Endothelial cell of umbilical vein (primary cell): Measurements from ENCODE around the gene ITPKC. TPM values are rescaled to one million over a fixed set of nuclear protein-coding genes. Genes with fewer than 3 reads are reported as not detected.

ENCODE experiments used
- BruUV-seq: library from RNA; stranded (reverse); fragments of 400-500 nt; replicated peaks from 2 replicates; lab custom pipeline; 2021; lab: Mats Ljungman, UMichigan
- CTCF ChIA-PET: fragments of 300-600, 350-600 bp; sonication (Branson Sonifier 250); formaldehyde crosslinking; loops from one replicate; lab custom pipeline; 2021; ENCODE audit warnings: antibody characterized with exemption, inconsistent platforms; lab: Charles Lee
- POLR2A ChIA-PET: fragments of 300-600, 350-600 bp; sonication (Branson Sonifier 250); formaldehyde crosslinking; loops from one replicate; lab custom pipeline; 2021; ENCODE audit warnings: antibody characterized with exemption, inconsistent platforms; lab: Charles Lee
- DNase-seq: peaks from one replicate; pipeline ENCODE4 v3.0.0-alpha.2; 2011; ENCODE audit warnings: low read depth, low spot score
- FAIRE-seq: peaks from 2 replicates; lab custom pipeline; 2011; peaks lifted over from hg19 to GRCh38; lab: Jason Lieb, UNC
- H2AFZ ChIP-seq: 2 replicates; pipeline ENCODE4 v1.6.0; 2012; ENCODE audit warnings: low read depth, low read length, control low read depth, inconsistent platforms
- H3K27ac ChIP-seq: 2 replicates; pipeline ENCODE4 v1.5.1; 2011; ENCODE audit warnings: low read depth, mild to moderate bottlenecking, control low read depth, low read length, moderate library complexity; ENCODE audit not compliant: insufficient read depth
- H3K27me3 ChIP-seq, 2 experiments: 2 replicates each; pipeline versions ENCODE4 v1.6.0 to v1.6.1; 2011; ENCODE audit warnings: low read length in 2 of 2, mixed read lengths in 1 of 2; ENCODE audit not compliant: control insufficient read depth in 2 of 2, insufficient read depth in 2 of 2
- H3K36me3 ChIP-seq, 2 experiments: 2 replicates in 1 of 2; 3 replicates in 1 of 2; pipeline ENCODE4 v1.5.1; 2011; ENCODE audit warnings: low read length in 2 of 2, mild to moderate bottlenecking in 1 of 2, moderate library complexity in 1 of 2; ENCODE audit not compliant: control insufficient read depth in 2 of 2, insufficient read depth in 2 of 2; ENCODE audit errors: extremely low read depth in 1 of 2
- H3K4me1 ChIP-seq: 3 replicates; pipeline ENCODE4 v1.5.1; 2011; ENCODE audit warnings: mild to moderate bottlenecking, low read length; ENCODE audit not compliant: control insufficient read depth, insufficient read depth; ENCODE audit errors: extremely low read depth
- H3K4me2 ChIP-seq: 2 replicates; pipeline ENCODE4 v1.6.1; 2011; ENCODE audit warnings: low read length, control low read depth, mixed read lengths; ENCODE audit not compliant: insufficient read depth
- H3K4me3 ChIP-seq, 3 experiments: fragments of 200-600 bp in 1 of 3; sonication (generic), shearing (Covaris generic) in 1 of 3; replicated peaks in 1 of 3; 2 replicates each; pipeline ENCODE4 v1.5.1; 2011 to 2016; ENCODE audit warnings: control low read depth in 3 of 3, low read length in 3 of 3, mild to moderate bottlenecking in 2 of 3, inconsistent platforms in 1 of 3, low read depth in 1 of 3, moderate library complexity in 1 of 3; ENCODE audit not compliant: insufficient read depth in 1 of 3
- H3K79me2 ChIP-seq: 2 replicates; pipeline ENCODE4 v1.6.0; 2012; ENCODE audit warnings: low read length, inconsistent platforms; ENCODE audit not compliant: control insufficient read depth, insufficient read depth
- H3K9ac ChIP-seq: replicated peaks from 2 replicates; pipeline ENCODE3; 2011; ENCODE audit warnings: low read length, control low read depth; ENCODE audit not compliant: insufficient read depth; ENCODE audit errors: extremely low read depth
- H3K9me1 ChIP-seq: replicated peaks from 3 replicates; pipeline ENCODE4 v1.6.0; 2011; ENCODE audit warnings: mild to moderate bottlenecking, low read length; ENCODE audit not compliant: control insufficient read depth, insufficient read depth; ENCODE audit errors: extremely low read depth
- H3K9me3 ChIP-seq: replicated peaks from 2 replicates; pipeline ENCODE4 v1.5.1; 2012; ENCODE audit warnings: low read length, inconsistent platforms; ENCODE audit not compliant: control insufficient read depth, insufficient read depth
- H4K20me1 ChIP-seq: replicated peaks from 2 replicates; pipeline ENCODE3; 2011; ENCODE audit warnings: mild to moderate bottlenecking, low read length; ENCODE audit not compliant: control insufficient read depth, insufficient read depth; ENCODE audit errors: extremely low read depth
- CTCF ChIP-seq, 2 donors: IDR thresholded peaks; 1 replicate in 1 of 2; 2 replicates in 1 of 2; pipeline ENCODE4 v1.5.1; 2011; ENCODE audit warnings: low read length in 2 of 2, mild to moderate bottlenecking in 2 of 2, moderate library complexity in 2 of 2, control low read depth in 1 of 2, inconsistent platforms in 1 of 2, low read depth in 1 of 2; ENCODE audit not compliant: insufficient read depth in 1 of 2; ENCODE audit errors: extremely low read depth in 1 of 2
- EZH2 ChIP-seq: IDR thresholded peaks from 2 replicates; pipeline ENCODE4 v1.6.1; 2012; ENCODE audit warnings: borderline replicate concordance, low read depth, mild to moderate bottlenecking, moderate library complexity, low read length, inconsistent platforms; ENCODE audit not compliant: severe bottlenecking
- FOS ChIP-seq: IDR thresholded peaks from 2 replicates; pipeline ENCODE4 v1.6.1; 2011; ENCODE audit warnings: mild to moderate bottlenecking, low read length, moderate library complexity, borderline replicate concordance; ENCODE audit not compliant: insufficient read depth
- GATA2 ChIP-seq: IDR thresholded peaks from 2 replicates; pipeline ENCODE4 v1.7.0; 2011; ENCODE audit warnings: low read depth, mild to moderate bottlenecking, moderate library complexity, mixed read lengths, low read length; ENCODE audit not compliant: insufficient read length, insufficient read depth
- JUN ChIP-seq: IDR thresholded peaks from 2 replicates; pipeline ENCODE4 v1.6.1; 2011; ENCODE audit warnings: borderline replicate concordance, low read depth; ENCODE audit not compliant: insufficient read length, insufficient read depth
- MAX ChIP-seq: IDR thresholded peaks from 2 replicates; pipeline ENCODE4 v1.6.1; 2011; ENCODE audit not compliant: insufficient read depth, insufficient read length
- MYC ChIP-seq: IDR thresholded peaks from one replicate; pipeline ENCODE4 v1.6.1; 2011; ENCODE audit warnings: mild to moderate bottlenecking, low read depth, low read length
- POLR2A ChIP-seq: IDR thresholded peaks from 2 replicates; pipeline ENCODE4 v1.6.1; 2012; ENCODE audit warnings: low read depth, mild to moderate bottlenecking, control low read depth, low read length
- POLR2AphosphoS5 ChIP-seq: IDR thresholded peaks from 2 replicates; pipeline ENCODE4 v1.6.1; 2012; ENCODE audit warnings: low read depth, mild to moderate bottlenecking, control low read depth, low read length, moderate library complexity; ENCODE audit not compliant: insufficient read depth
- dilution Hi-C: fragments of 300-500 bp; cut with MboI; formaldehyde crosslinking; loops from one replicate; pipeline ENCODE4 v1.15.0; 2019; ENCODE audit warnings: low sequenced_read_pairs; ENCODE audit not compliant: extremely low pct_ligation_motif_present
- intact Hi-C: fragments of 100-400 bp; cut with micrococcal nuclease; formaldehyde crosslinking; loops from one replicate; pipeline ENCODE4 v1.10.0; 2022
- polyA plus RNA-seq, 4 experiments: library from polyadenylated mRNA; depleted of rRNA in 3 of 4; stranded (reverse) in 3 of 4; unstranded in 1 of 4; fragments of >200 nt; gene quantifications; 2 replicates each; pipeline versions ENCODE4 v1.2.1 to v1.2.3, GENCODE V29; 2011 to 2012; ENCODE audit warnings: missing spikeins in 1 of 4
- total RNA-seq: library from RNA; stranded (reverse); gene quantifications from 2 replicates; pipeline ENCODE4 v1.2.3, GENCODE V29; 2021

ITPKC gene
- total and polyA plus RNA-seq, 2 donors (not counting 3 experiments of a cell fraction or from before 2014, with no cell fraction given): 7.3 to 16.1 TPM

GRCh38 chr19:40754611-40755247, 37.8 kb downstream of the ITPKC start:
- DNase-seq (no peak), FAIRE-seq (no peak)
- no peaks in the 10 kb centered on the region for H3K9me3 ChIP-seq
- no peak overlapping the region for H3K4me3 ChIP-seq
- no TSS peak for BruUV-seq
- H3K9ac ChIP-seq: no peak overlapping the region
- TF ChIP-seq CTCF (IDR thresholded peaks at IDR 0.05; ENCODE audit: extremely low read depth in 1 of 2, insufficient read depth in 1 of 2, low read depth in 1 of 2, low read length in 2 of 2) (no peak), EZH2 (no peak), FOS (no peak), JUN (no peak), GATA2 (no peak), POLR2AphosphoS5 (no peak), POLR2A (no peak), MYC (no peak), MAX (no peak)
- H3K9me1 ChIP-seq: no peaks in the 10 kb centered on the region
- H3K79me2 ChIP-seq: peaks cover 73% of the 10 kb centered on the region
- no peaks in the 10 kb centered on the region for H3K27me3 ChIP-seq
- peaks cover 28% of the 10 kb centered on the region for H3K4me1 ChIP-seq
- dilution Hi-C loops: no loop called here
- peak overlapping the region; percentile 52 for H3K4me2 ChIP-seq
- H3K36me3 ChIP-seq: peaks cover 16 to 29% of the 10 kb centered on the region in 2 experiments
- no peak overlapping the region for H2AFZ ChIP-seq
- POLR2A ChIA-PET: interaction anchor here (0.5 kb wide), 1 partner anchor 353 kb away, joined by 7 read pairs; no protein-coding TSS in a partner anchor
- H4K20me1 ChIP-seq: no peaks in the 10 kb centered on the region
- intact Hi-C loops: no loop called here
- H3K27ac ChIP-seq: no peak overlapping the region
- CTCF ChIA-PET: interaction anchor here (1.0 to 2.7 kb wide), 5 partner anchors 23 to 91 kb away, joined by 3 to 8 read pairs (median 4); partner anchors contain the start of genes EGLN2 and RAB4B
